ENCODE measurements around the gene PDYN.

DNA sequence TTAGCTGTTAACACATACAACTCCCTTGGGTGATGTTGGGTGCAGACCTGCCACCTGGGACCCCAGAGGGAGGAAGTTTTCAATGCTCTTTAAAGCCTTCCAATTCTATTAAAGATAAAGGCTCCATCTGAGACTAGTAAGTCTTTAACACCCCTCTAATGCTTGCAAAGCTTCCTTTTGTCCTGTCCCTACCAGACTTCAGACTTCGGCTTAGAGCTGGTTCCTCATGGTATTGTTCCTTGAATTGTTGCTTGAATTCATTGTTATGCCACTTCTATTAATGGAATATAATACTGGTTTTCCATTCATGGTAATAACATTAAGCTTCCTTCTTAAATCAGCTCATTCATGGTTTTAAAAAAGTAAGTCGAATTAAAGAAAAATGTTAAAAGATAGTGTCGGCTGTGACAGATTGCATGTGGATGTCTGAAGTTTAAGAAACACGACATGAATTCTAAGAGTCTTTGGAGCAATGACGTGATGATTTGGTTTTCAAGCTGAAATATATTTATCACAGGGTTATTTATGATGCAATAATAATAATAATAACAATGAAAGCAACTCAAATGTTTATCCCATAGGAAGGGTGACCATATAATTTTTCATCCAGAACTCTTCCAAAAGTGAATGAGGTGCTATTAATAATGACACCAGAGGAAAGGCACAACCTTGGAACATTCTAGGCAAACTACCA is 21.8 kb downstream of the PDYN start:
- TF ChIP-seq CTCF (IDR thresholded peaks at IDR 0.05; ENCODE audit: borderline replicate concordance, extremely low read depth, low read length, poor library complexity, severe bottlenecking): no peak
- TF ChIP-seq EZH2 (IDR thresholded peaks at IDR 0.05; ENCODE audit: borderline replicate concordance, low read depth, low read length, severe bottlenecking): no peak
